Stomach (tissue), 4 donors: ENCODE data around the gene LRP4.
A peak's percentile ranks its signal among the peaks of the same experiment; 100 is the strongest.

Source experiments
- POLR2A ChIP-seq, 4 donors: fragments of 450-650 bp; IDR thresholded peaks; one replicate each; pipeline ENCODE4 v1.6.1; 2016; ENCODE audit warnings: antibody characterized with exemption in 4 of 4, control low read depth in 2 of 4, mild to moderate bottlenecking in 1 of 4, moderate library complexity in 1 of 4
- POLR2AphosphoS5 ChIP-seq, 3 donors: sonication (generic); formaldehyde crosslinking; IDR thresholded peaks; one replicate each; pipeline ENCODE4 v1.6.1; 2016; ENCODE audit warnings: antibody characterized with exemption in 3 of 3
- TF ChIP-seq, protein P1 (sequence below), 7 experiments: fragments of 450-650 bp in 4 of 7; fragments of 200-600 bp in 3 of 7; sonication (generic) in 3 of 7; IDR thresholded peaks; one replicate each; pipeline ENCODE4 v1.5.1; 2016 to 2019; ENCODE audit warnings: antibody characterized with exemption in 7 of 7, control low read depth in 2 of 7, mild to moderate bottlenecking in 1 of 7

DNA sequence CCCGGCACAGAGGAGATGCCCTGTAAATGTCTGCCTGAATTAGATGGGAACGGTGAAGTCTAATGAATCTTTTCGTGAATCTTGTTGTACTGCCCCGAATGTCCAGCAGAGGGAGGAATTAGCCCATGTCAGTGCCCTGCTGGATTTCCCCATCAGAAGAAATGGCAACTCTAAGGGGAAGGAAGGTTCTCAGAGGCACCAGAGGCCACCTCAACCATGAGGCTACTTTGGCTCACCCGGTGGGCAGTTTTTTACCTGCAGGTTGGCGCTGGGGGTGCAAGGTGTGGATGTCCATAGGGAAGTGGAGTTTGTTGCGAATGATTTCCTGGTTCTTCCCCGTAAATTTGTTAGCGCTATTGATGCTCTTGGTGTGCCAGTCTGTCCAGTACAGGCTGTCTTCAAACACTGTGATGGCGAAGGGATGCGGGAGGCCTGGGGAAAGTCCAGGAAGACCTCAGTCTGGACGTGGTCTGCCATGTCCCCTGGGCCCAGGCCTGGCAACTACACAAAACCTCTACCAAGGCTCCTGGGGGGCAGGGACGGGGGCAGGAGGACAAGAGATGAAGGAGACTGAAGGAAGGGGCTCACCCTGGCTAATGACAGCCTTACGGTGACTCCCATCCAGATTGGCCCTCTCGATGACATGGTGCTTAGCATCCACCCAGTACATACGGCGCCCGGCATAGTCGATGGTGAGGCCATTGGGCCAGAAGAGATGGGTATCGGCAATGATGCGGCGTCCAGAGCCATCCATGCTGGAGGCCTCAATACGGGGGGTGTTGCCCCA lies 28.5 kb downstream of the LRP4 start:
- TF ChIP-seq, protein P1, sequence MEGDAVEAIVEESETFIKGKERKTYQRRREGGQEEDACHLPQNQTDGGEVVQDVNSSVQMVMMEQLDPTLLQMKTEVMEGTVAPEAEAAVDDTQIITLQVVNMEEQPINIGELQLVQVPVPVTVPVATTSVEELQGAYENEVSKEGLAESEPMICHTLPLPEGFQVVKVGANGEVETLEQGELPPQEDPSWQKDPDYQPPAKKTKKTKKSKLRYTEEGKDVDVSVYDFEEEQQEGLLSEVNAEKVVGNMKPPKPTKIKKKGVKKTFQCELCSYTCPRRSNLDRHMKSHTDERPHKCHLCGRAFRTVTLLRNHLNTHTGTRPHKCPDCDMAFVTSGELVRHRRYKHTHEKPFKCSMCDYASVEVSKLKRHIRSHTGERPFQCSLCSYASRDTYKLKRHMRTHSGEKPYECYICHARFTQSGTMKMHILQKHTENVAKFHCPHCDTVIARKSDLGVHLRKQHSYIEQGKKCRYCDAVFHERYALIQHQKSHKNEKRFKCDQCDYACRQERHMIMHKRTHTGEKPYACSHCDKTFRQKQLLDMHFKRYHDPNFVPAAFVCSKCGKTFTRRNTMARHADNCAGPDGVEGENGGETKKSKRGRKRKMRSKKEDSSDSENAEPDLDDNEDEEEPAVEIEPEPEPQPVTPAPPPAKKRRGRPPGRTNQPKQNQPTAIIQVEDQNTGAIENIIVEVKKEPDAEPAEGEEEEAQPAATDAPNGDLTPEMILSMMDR (IDR thresholded peaks at IDR 0.05) = peak in 5 of 7 experiments; percentile 79 to 95 (median 88)
- peak in 1 of 3 donors; percentile 68 for TF ChIP-seq POLR2AphosphoS5 (IDR thresholded peaks at IDR 0.05)
- TF ChIP-seq POLR2A (IDR thresholded peaks at IDR 0.05) = no peak
